BE2C (cell line): Measurements from ENCODE around the gene ASPRV1.
"Not testable (repeated sequence)": the region's sequence is repeated elsewhere in the genome, so short reads cannot be mapped to it uniquely, and the experiment has no call there.

Experiments used
- DNase-seq: peaks from one replicate; pipeline ENCODE4 v3.0.0-alpha.2; 2020
- H3K27me3 ChIP-seq: fragments of 250-450 bp; sonication (Bioruptor Pico); 2 replicates; pipeline ENCODE4 v1.5.1; 2020; ENCODE audit warnings: mild to moderate bottlenecking
- H3K36me3 ChIP-seq: fragments of 250-450 bp; sonication (Bioruptor Pico); 2 replicates; pipeline ENCODE4 v1.5.1; 2020; ENCODE audit warnings: mild to moderate bottlenecking
- H3K4me1 ChIP-seq: fragments of 250-450 bp; sonication (Bioruptor Pico); 2 replicates; pipeline ENCODE4 v1.5.1; 2020
- H3K4me3 ChIP-seq: 2 replicates; pipeline ENCODE4 v1.5.1; 2011; ENCODE audit warnings: low read depth, low read length
- H3K9me3 ChIP-seq: fragments of 250-450 bp; sonication (Bioruptor Pico); 2 replicates; pipeline ENCODE4 v1.5.1; 2020
- CTCF ChIP-seq: IDR thresholded peaks from 2 replicates; pipeline ENCODE4 v1.5.1; 2012; ENCODE audit warnings: mild to moderate bottlenecking, low read depth, low read length

The ASPRV1 gene

GRCh38 chr2:69958480-69958879 is 3.0 kb downstream of the ASPRV1 start:
- Histone ChIP-seq H3K36me3 (no peaks in the 10 kb centered on the region), H3K27me3 (no peaks in the 10 kb centered on the region), H3K4me3 (no peak overlapping the region), H3K4me1 (no peaks in the 10 kb centered on the region), H3K9me3 (no peaks in the 10 kb centered on the region)
- TF ChIP-seq CTCF, result no peak
- no peak for DNase-seq

GRCh38 chr2:69957965-69958364 is 3.5 kb downstream of the ASPRV1 start:
- TF ChIP-seq CTCF, result no peak
- H3K4me1 ChIP-seq, result no peaks in the 10 kb centered on the region
- no peaks in the 10 kb centered on the region for H3K9me3 ChIP-seq
- H3K27me3 ChIP-seq, result no peaks in the 10 kb centered on the region
- H3K36me3 ChIP-seq, result no peaks in the 10 kb centered on the region
- DNase-seq, result no peak
- H3K4me3 ChIP-seq, result no peak overlapping the region

GRCh38 chr2:69956475-69956979 is 4.9 kb downstream of the ASPRV1 start:
- Histone ChIP-seq H3K27me3 (no peaks in the 10 kb centered on the region), H3K4me1 (no peaks in the 10 kb centered on the region), H3K4me3 (no peak overlapping the region), H3K36me3 (no peaks in the 10 kb centered on the region), H3K9me3 (no peaks in the 10 kb centered on the region)
- no peak for DNase-seq
- no peak for TF ChIP-seq CTCF

- DNase-seq, result no peak
- no peaks in the 10 kb centered on the region for H3K36me3 ChIP-seq
- no peaks in the 10 kb centered on the region for H3K9me3 ChIP-seq
- no peaks in the 10 kb centered on the region for H3K27me3 ChIP-seq
- no peaks in the 10 kb centered on the region for H3K4me1 ChIP-seq
- H3K4me3 ChIP-seq, result no peak overlapping the region
- TF ChIP-seq CTCF, result no peak
These were observed 6.4 kb downstream of the ASPRV1 start for GRCh38 chr2:69955029-69955428.

- Histone ChIP-seq H3K27me3 (no peaks in the 10 kb centered on the region), H3K4me1 (no peaks in the 10 kb centered on the region), H3K9me3 (no peaks in the 10 kb centered on the region), H3K36me3 (no peaks in the 10 kb centered on the region), H3K4me3 (no peak overlapping the region)
- DNase-seq, result no peak
- no peak for TF ChIP-seq CTCF
These were observed 7.3 kb downstream of the ASPRV1 start for GRCh38 chr2:69954084-69954483.

- no peaks in the 10 kb centered on the region for H3K4me1 ChIP-seq
- H3K27me3 ChIP-seq, result no peaks in the 10 kb centered on the region
- no peaks in the 10 kb centered on the region for H3K9me3 ChIP-seq
- H3K4me3 ChIP-seq, result no peak overlapping the region
- no peaks in the 10 kb centered on the region for H3K36me3 ChIP-seq
- DNase-seq, result no peak
- no peak for TF ChIP-seq CTCF
These were observed 8.9 kb downstream of the ASPRV1 start for GRCh38 chr2:69952336-69953115.

- not testable (repeated sequence) for H3K27me3 ChIP-seq, DNase-seq, H3K4me1 ChIP-seq, H3K9me3 ChIP-seq, H3K36me3 ChIP-seq, H3K4me3 ChIP-seq
These were observed 10.8 kb downstream of the ASPRV1 start for GRCh38 chr2:69950671-69951070.
